Fibroblast of peridontal ligament (primary cell): ENCODE measurements around the gene BTRC.
"Not testable (repeated sequence)": the region's sequence is repeated elsewhere in the genome, so short reads cannot be mapped to it uniquely, and the experiment has no call there.

ENCODE experiments used
- DNase-seq: peaks from one replicate; pipeline ENCODE4 v3.0.0-alpha.2; 2010; ENCODE audit errors: extremely low read depth

BTRC gene

GRCh38 chr10:101585841-101586240, 231.9 kb downstream of the BTRC start:
- DNase-seq: no peak

GRCh38 chr10:101587725-101588653, 234.0 kb downstream of the BTRC start, which contains the start of the genes DPCD and POLL:
TSS of gene DPCD (plus strand) at chr10:101588321. CDS start at chr10:101588337, 16 bp downstream.
TSS of gene POLL (minus strand) at chr10:101588257. CDS start at chr10:101587360, 897 bp downstream.
- peak; percentile 94 for DNase-seq

GRCh38 chr10:101588879-101589278, 234.9 kb downstream of the BTRC start:
- peak; percentile 57 for DNase-seq

- DNase-seq: not testable (repeated sequence)
These were observed 239.4 kb downstream of the BTRC start for GRCh38 chr10:101593331-101593730.

- no peak for DNase-seq
These were observed 241.8 kb downstream of the BTRC start for GRCh38 chr10:101595591-101596433.

DNA sequence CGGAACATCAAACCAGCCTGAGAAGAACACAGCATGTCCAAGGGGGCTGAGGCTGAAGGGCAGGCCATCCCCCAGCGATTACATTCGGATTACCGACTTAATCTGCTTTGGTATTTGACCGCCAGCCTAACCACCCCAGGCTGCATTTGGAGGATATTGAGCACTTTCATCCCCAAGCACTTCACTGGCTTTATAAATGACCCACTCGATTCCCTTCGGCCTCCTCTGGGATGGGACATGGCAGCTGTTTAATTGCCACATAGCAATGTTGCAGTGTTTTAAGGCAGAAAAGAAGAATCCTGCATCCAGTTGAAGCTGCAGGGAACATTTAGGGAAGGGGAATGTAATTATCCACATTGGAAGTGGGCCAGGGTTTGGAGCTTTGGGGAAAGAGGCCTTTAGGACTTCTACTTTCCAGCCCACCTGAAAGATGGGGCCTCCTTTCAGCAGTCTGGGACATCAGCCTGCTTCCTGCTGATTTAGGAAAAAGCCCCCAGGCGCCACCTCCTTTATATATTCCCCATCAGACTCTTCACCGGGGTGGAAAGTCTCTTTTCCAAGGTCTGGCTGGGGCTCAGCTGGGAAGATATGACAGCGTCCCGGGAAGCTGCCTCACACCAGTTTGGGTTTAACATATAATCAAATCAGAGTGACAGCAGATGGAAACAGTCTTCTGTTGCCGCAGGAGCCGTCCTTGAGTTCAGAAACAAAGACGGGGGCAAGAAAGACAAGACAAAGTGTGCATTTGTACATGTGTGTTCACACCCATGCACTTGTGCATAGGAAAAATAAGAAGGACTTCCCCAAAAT, 243.3 kb downstream of the BTRC start:
- DNase-seq: no peak

DNA sequence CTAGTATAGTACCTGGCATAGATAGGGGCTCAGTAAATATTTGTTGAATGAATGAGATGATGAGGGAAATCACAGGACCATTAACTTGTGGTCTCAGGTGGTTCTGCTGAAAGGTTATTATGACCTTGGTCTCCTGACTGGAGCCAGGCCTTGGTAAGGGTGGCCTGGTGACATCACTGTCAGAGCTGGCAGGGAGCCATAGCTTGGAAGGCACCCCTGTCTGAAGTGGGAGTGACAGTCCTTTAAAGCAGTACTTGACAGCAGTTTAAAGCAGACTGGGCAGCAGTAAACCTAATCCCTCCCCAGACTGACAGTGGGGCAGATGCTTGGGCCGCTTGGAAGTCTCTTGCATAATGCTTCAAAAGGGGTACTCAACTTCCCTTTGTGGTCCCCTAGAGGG, 247.6 kb downstream of the BTRC start:
- no peak for DNase-seq

GRCh38 chr10:101602761-101603398, 248.9 kb downstream of the BTRC start:
- peak; percentile 75 for DNase-seq
